GM12872 (cell line): ENCODE data around the gene NFKB1.

Experiments
- TF ChIP-seq, protein P1 (sequence below): IDR thresholded peaks from 3 replicates; pipeline ENCODE4 v1.5.1; 2011; ENCODE audit warnings: low read depth, mild to moderate bottlenecking, low read length, moderate library complexity; ENCODE audit not compliant: insufficient read depth

Gene NFKB1

DNA sequence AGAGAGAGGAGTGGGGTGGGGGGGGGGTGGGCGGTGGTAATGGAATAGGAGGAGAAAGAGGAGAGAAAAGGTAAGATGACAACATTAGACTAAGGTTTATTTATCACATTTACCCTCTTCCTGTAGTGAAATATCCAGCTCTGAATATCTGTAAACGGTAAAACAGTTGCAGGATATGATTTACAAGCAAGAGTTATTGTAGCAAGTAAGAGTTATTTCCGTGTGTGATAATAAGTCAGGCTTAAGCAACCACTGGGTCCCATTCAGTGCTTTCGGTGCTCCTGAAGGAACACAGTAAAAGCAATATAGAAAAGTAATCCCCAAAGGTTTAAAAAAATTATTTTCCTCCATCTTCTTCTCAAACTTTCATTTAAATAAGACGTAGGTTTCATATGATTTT, 156.0 kb downstream of the NFKB1 start:
- TF ChIP-seq, protein P1, sequence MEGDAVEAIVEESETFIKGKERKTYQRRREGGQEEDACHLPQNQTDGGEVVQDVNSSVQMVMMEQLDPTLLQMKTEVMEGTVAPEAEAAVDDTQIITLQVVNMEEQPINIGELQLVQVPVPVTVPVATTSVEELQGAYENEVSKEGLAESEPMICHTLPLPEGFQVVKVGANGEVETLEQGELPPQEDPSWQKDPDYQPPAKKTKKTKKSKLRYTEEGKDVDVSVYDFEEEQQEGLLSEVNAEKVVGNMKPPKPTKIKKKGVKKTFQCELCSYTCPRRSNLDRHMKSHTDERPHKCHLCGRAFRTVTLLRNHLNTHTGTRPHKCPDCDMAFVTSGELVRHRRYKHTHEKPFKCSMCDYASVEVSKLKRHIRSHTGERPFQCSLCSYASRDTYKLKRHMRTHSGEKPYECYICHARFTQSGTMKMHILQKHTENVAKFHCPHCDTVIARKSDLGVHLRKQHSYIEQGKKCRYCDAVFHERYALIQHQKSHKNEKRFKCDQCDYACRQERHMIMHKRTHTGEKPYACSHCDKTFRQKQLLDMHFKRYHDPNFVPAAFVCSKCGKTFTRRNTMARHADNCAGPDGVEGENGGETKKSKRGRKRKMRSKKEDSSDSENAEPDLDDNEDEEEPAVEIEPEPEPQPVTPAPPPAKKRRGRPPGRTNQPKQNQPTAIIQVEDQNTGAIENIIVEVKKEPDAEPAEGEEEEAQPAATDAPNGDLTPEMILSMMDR, result no peak

DNA sequence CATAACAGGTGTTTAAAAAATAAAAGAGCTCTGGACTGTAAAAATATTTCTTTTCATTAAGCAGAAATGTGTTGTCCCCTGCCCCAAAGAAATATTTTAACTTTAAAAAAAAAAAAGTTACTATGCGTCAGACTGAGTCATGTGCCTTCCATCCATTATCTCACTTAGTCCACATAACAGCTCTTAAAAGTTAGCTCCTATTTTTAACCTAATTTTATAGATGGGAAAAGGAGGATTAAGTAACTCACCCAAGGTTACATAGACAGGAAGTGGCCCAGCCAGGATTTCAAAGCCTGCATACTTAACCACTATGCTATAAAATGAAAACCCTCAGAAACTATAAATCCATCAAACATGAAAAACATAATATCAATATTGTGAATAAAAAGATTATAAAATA, 161.9 kb downstream of the NFKB1 start:
- TF ChIP-seq, protein P1, result no peak

DNA sequence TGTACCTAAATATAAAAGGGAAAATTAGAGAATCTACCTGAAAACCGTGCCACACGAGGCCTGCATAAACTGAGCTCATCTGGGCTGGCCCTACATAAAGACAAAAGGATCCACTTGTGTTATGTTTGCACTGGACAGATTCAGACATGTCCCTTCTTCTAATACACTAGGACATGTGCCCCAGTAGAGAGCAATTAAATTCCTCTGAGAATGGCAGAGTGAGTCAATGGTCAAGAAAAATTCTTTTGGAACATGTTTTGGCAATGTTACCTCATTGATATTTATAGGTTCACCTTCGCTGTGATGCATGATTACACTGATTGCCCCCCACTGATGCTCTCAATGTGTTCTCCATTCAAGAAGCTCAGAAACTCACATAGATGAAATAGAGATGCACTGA, 164.4 kb downstream of the NFKB1 start:
- TF ChIP-seq, protein P1, result no peak
